Endothelial cell of umbilical vein (primary cell): Measurements from ENCODE around the gene KIAA0825.

ENCODE experiments used
- CTCF ChIP-seq, 2 donors: IDR thresholded peaks; 1 replicate in 1 of 2; 2 replicates in 1 of 2; pipeline ENCODE4 v1.5.1; 2011; ENCODE audit warnings: low read length in 2 of 2, mild to moderate bottlenecking in 2 of 2, moderate library complexity in 2 of 2, control low read depth in 1 of 2, inconsistent platforms in 1 of 2, low read depth in 1 of 2; ENCODE audit not compliant: insufficient read depth in 1 of 2; ENCODE audit errors: extremely low read depth in 1 of 2
- EZH2 ChIP-seq: IDR thresholded peaks from 2 replicates; pipeline ENCODE4 v1.6.1; 2012; ENCODE audit warnings: borderline replicate concordance, low read depth, mild to moderate bottlenecking, moderate library complexity, low read length, inconsistent platforms; ENCODE audit not compliant: severe bottlenecking
- FOS ChIP-seq: IDR thresholded peaks from 2 replicates; pipeline ENCODE4 v1.6.1; 2011; ENCODE audit warnings: mild to moderate bottlenecking, low read length, moderate library complexity, borderline replicate concordance; ENCODE audit not compliant: insufficient read depth
- POLR2A ChIP-seq: IDR thresholded peaks from 2 replicates; pipeline ENCODE4 v1.6.1; 2012; ENCODE audit warnings: low read depth, mild to moderate bottlenecking, control low read depth, low read length
- POLR2AphosphoS5 ChIP-seq: IDR thresholded peaks from 2 replicates; pipeline ENCODE4 v1.6.1; 2012; ENCODE audit warnings: low read depth, mild to moderate bottlenecking, control low read depth, low read length, moderate library complexity; ENCODE audit not compliant: insufficient read depth

DNA sequence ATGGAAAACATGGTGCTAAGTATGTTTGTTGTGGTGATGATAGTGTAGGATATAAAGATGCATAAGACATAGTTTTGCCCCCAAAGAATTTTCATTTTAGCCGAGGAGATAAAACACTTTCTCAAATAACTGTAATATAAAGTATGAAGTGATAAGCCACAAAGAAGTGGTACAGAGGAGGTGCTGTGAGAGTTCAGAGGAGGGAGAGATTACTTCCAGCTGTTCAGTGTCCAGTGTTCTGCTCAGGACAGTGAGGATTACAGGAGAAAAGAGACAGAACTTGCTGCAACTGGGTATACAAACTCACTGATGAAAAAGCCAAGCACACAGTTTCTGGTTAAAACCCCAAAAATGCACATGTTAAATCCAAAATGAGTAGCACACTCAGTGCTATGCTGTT, 309.3 kb downstream of the KIAA0825 start:
- TF ChIP-seq POLR2A (no peak), FOS (no peak), CTCF (IDR thresholded peaks at IDR 0.05; ENCODE audit: extremely low read depth in 1 of 2, insufficient read depth in 1 of 2, low read depth in 1 of 2, low read length in 2 of 2) (no peak), POLR2AphosphoS5 (no peak), EZH2 (no peak)
